Fibroblast of mammary gland (primary cell): Measurements from ENCODE around the gene AURKAIP1.

Experiments used
- DNase-seq: peaks from one replicate; pipeline ENCODE4 v3.0.0-alpha.2; 2010; ENCODE audit warnings: low read depth
- H3K4me3 ChIP-seq: 2 replicates; pipeline ENCODE4 v1.5.1; 2011; ENCODE audit warnings: low read depth, mild to moderate bottlenecking, low read length, moderate library complexity; ENCODE audit not compliant: control insufficient read depth
- CTCF ChIP-seq: conservative IDR thresholded peaks from 2 replicates; pipeline ENCODE4 v1.5.1; 2011; ENCODE audit warnings: low read depth, low read length, inconsistent platforms; ENCODE audit not compliant: control insufficient read depth, insufficient read depth

Gene AURKAIP1

GRCh38 chr1:1340185-1340584, 34.8 kb downstream of the AURKAIP1 start:
- no peak for TF ChIP-seq CTCF
- no peak for DNase-seq
- no peak overlapping the region for H3K4me3 ChIP-seq

- DNase-seq, result no peak
Measured at GRCh38 chr1:1338278-1338677, 36.7 kb downstream of the AURKAIP1 start.

GRCh38 chr1:1337793-1338147, 37.2 kb downstream of the AURKAIP1 start:
- no peak for DNase-seq
- no peak for TF ChIP-seq CTCF
- no peak overlapping the region for H3K4me3 ChIP-seq

More at GRCh38 chr1:1338278-1338677, 36.7 kb downstream of the AURKAIP1 start:
- no peak for TF ChIP-seq CTCF
- no peak overlapping the region for H3K4me3 ChIP-seq

- no peak overlapping the region for H3K4me3 ChIP-seq
- no peak for DNase-seq
- no peak for TF ChIP-seq CTCF
Measured at GRCh38 chr1:1336931-1337792, 37.8 kb downstream of the AURKAIP1 start.

GRCh38 chr1:1336446-1336845, 38.6 kb downstream of the AURKAIP1 start:
- no peak for DNase-seq
- no peak for TF ChIP-seq CTCF

GRCh38 chr1:1335792-1336248, 39.2 kb downstream of the AURKAIP1 start:
- DNase-seq, result no peak
- TF ChIP-seq CTCF, result no peak
- no peak overlapping the region for H3K4me3 ChIP-seq

More at GRCh38 chr1:1336446-1336845, 38.6 kb downstream of the AURKAIP1 start:
- H3K4me3 ChIP-seq, result no peak overlapping the region
